Naive B cell (primary cell): ENCODE measurements around the gene ADGRL4. TPM values are rescaled to one million over a fixed set of nuclear protein-coding genes. Genes with fewer than 3 reads are reported as not detected.
"Not testable (repeated sequence)": the region's sequence is repeated elsewhere in the genome, so short reads cannot be mapped to it uniquely, and the experiment has no call there.

Experiments used
- ATAC-seq, 2 donors: fragments of 150-1000 bp; cut with Tn5 transposase; 2 replicates each; pipeline ENCODE4 v1.10.0; 2021; ENCODE audit warnings: low read depth in 2 of 2, mild to moderate bottlenecking in 2 of 2, moderate library complexity in 2 of 2
- DNase-seq: peaks from one replicate; pipeline ENCODE4 v3.0.0; 2022
- H3K27ac Mint-ChIP-seq, 6 donors: one replicate each; pipeline ENCODE4 v1.8.0; 2020 to 2022; ENCODE audit warnings: mild to moderate bottlenecking in 6 of 6, mixed read lengths in 6 of 6, moderate library complexity in 5 of 6, inconsistent platforms in 2 of 6
- H3K27me3 Mint-ChIP-seq, 3 donors: one replicate each; pipeline ENCODE4 v1.8.0; 2021 to 2022; ENCODE audit warnings: mixed read lengths in 3 of 3, mild to moderate bottlenecking in 1 of 3
- H3K36me3 Mint-ChIP-seq, 2 donors: one replicate each; pipeline ENCODE4 v1.8.0; 2020 to 2022; ENCODE audit warnings: mixed read lengths in 2 of 2, inconsistent platforms in 1 of 2, mild to moderate bottlenecking in 1 of 2
- H3K4me1 Mint-ChIP-seq, 3 donors: one replicate each; pipeline ENCODE4 v1.8.0; 2020 to 2022; ENCODE audit warnings: mixed read lengths in 3 of 3, inconsistent platforms in 1 of 3, mild to moderate bottlenecking in 1 of 3, moderate library complexity in 1 of 3
- H3K4me3 Mint-ChIP-seq, 8 donors: one replicate each; pipeline ENCODE4 v1.8.0; 2020 to 2022; ENCODE audit warnings: mild to moderate bottlenecking in 8 of 8, mixed read lengths in 8 of 8, moderate library complexity in 8 of 8, inconsistent platforms in 2 of 8
- H3K9me3 Mint-ChIP-seq, 7 donors: one replicate each; pipeline ENCODE4 v1.8.0; 2020 to 2022; ENCODE audit warnings: mixed read lengths in 7 of 7, mild to moderate bottlenecking in 5 of 7, inconsistent platforms in 2 of 7, moderate library complexity in 1 of 7
- polyA plus RNA-seq, 6 donors: library from polyadenylated mRNA; unstranded; fragments of 300-500 nt; fragmentation: Illumina TruSeq; gene quantifications; one replicate each; pipeline ENCODE4 v1.2.3, GENCODE V29; 2021; ENCODE audit warnings: low read depth in 6 of 6

The ADGRL4 gene
- polyA plus RNA-seq, 6 donors from 2014 or later, result not detected

GRCh38 chr1:78902641-78903040, 103.9 kb downstream of the ADGRL4 start:
- Mint-ChIP-seq H3K9me3 (peaks cover 0 to 5% (median 0%) of the 10 kb centered on the region in 7 donors), H3K36me3 (no peaks in the 10 kb centered on the region), H3K27me3 (no peaks in the 10 kb centered on the region), H3K27ac (no peak overlapping the region), H3K4me3 (no peak overlapping the region), H3K4me1 (no peaks in the 10 kb centered on the region)
- ATAC-seq, result no peak
- DNase-seq, result no peak

DNA sequence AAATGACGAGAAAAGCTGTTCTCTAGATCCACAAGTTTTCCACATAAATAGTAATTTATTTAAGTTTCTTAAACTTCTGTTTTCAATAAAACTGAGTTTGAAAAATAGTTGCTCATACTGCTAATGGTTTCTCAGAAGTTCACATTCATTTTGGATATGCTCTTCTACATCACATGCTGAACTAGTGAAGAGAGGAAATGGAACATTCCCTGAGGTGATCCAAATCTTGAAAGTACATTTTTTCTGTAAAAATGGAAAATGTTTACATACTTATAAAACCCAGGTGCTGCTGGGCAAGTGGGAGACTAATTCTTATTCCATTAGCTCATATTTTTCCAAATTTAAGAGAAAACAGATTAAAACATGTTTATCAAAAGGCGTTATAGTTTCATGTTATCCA, 111.7 kb downstream of the ADGRL4 start:
- Mint-ChIP-seq H3K27ac (no peak overlapping the region), H3K27me3 (no peaks in the 10 kb centered on the region), H3K36me3 (no peaks in the 10 kb centered on the region), H3K4me1 (no peaks in the 10 kb centered on the region), H3K4me3 (no peak overlapping the region), H3K9me3 (peaks cover 0 to 1% (median 0%) of the 10 kb centered on the region in 7 donors)
- DNase-seq, result no peak
- ATAC-seq, result no peak

DNA sequence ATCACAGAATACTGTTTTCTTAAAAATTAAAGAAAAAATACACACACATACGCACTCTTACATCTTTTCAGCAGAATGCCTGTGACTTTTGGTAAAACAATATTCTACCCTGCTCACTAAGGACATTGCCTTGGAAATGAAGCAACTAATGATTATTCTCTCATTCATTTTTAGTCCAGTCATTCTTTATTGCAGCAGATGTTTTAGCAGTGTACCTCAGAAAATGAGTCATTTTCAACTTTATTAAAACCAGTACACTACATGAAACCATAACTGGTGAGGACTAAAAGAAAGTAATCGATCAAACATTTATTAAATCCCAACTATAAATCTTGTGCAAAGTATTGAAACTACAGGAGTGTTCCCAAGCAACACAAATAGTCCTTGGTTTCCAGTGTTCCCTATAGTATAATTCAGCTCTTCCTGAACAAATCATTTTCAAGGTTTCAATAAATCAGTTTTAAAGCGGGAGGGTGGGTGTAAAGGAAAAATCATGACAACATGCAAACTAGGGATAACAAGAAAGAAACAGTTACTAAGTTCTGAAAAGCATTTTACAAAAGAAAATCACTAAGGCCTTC, 114.2 kb downstream of the ADGRL4 start:
- H3K36me3 Mint-ChIP-seq, result no peaks in the 10 kb centered on the region
- H3K27ac Mint-ChIP-seq, result no peak overlapping the region
- DNase-seq, result no peak
- no peak overlapping the region for H3K4me3 Mint-ChIP-seq
- no peak for ATAC-seq
- H3K4me1 Mint-ChIP-seq, result no peaks in the 10 kb centered on the region
- no peaks in the 10 kb centered on the region for H3K27me3 Mint-ChIP-seq
- H3K9me3 Mint-ChIP-seq, result peaks cover 0 to 1% (median 0%) of the 10 kb centered on the region in 7 donors

GRCh38 chr1:78887458-78887857, 119.1 kb downstream of the ADGRL4 start:
- DNase-seq, result no peak
- H3K4me3 Mint-ChIP-seq, result no peak overlapping the region
- no peaks in the 10 kb centered on the region for H3K4me1 Mint-ChIP-seq
- no peak for ATAC-seq
- H3K36me3 Mint-ChIP-seq, result no peaks in the 10 kb centered on the region
- H3K9me3 Mint-ChIP-seq, result peaks cover 0 to 2% (median 0%) of the 10 kb centered on the region in 7 donors
- no peak overlapping the region for H3K27ac Mint-ChIP-seq
- H3K27me3 Mint-ChIP-seq, result no peaks in the 10 kb centered on the region

DNA sequence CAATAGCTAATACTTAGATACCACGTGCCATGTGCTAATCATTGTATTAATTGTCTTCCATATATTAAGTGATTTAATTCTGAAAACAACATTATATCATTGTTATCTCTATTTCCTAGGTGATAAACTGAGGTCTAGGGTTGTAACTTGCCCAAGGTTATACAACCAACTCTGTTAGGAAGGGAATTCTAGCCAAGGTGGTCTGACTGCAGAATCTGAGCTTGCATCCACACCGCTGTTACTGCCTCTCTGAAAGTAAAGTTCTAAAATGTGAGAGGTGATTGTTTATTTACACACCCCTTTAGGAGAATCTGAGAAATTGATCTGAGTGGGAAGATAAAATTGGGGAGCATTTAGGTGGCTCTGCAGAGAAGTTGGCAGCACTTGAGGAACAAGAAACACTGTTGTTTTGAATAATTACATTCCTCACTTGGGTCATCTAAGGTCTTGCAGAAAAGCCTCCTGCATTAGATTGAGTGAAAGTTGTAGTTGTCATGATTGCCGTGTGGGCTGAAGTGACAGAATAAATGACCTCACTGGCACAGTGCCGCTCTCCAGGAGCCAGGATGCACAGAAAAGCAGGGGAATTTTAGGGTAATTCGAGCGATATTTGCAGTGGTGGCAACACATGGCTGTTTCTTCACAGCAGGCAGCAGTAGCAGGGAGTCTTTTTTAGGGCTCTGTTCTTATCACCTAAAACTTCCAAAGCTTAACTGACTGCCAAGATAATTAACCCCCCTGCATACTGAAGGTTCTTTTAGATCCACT, 121.7 kb downstream of the ADGRL4 start:
- Mint-ChIP-seq H3K27ac (no peak overlapping the region), H3K4me1 (no peaks in the 10 kb centered on the region), H3K27me3 (no peaks in the 10 kb centered on the region)

GRCh38 chr1:78880223-78880622, 126.3 kb downstream of the ADGRL4 start:
- Mint-ChIP-seq H3K9me3 (peaks cover 0 to 2% (median 0%) of the 10 kb centered on the region in 7 donors), H3K27ac (no peak overlapping the region), H3K4me1 (no peaks in the 10 kb centered on the region), H3K4me3 (no peak overlapping the region), H3K27me3 (no peaks in the 10 kb centered on the region), H3K36me3 (no peaks in the 10 kb centered on the region)
- DNase-seq, result no peak
- ATAC-seq, result no peak

More for the DNA sequence above, 121.7 kb downstream of the ADGRL4 start:
- DNase-seq, result no peak
- Mint-ChIP-seq H3K4me3 (no peak overlapping the region), H3K9me3 (peaks cover 0 to 4% (median 0%) of the 10 kb centered on the region in 7 donors), H3K36me3 (no peaks in the 10 kb centered on the region)
- ATAC-seq, result no peak

GRCh38 chr1:78875986-78876385, 130.5 kb downstream of the ADGRL4 start:
- peaks cover 0 to 13% (median 0%) of the 10 kb centered on the region in 7 donors for H3K9me3 Mint-ChIP-seq
- not testable (repeated sequence) for H3K4me3 Mint-ChIP-seq, H3K36me3 Mint-ChIP-seq, H3K4me1 Mint-ChIP-seq, DNase-seq, H3K27me3 Mint-ChIP-seq, H3K27ac Mint-ChIP-seq, ATAC-seq

- H3K27me3 Mint-ChIP-seq, H3K4me1 Mint-ChIP-seq, H3K36me3 Mint-ChIP-seq, H3K27ac Mint-ChIP-seq, ATAC-seq, DNase-seq: not testable (repeated sequence)
- Mint-ChIP-seq H3K9me3 (peaks cover 0 to 13% (median 0%) of the 10 kb centered on the region in 7 donors), H3K4me3 (peak overlapping the region in 1 of 8 donors; percentile 48)
Measured at GRCh38 chr1:78872801-78873200, 133.7 kb downstream of the ADGRL4 start.

DNA sequence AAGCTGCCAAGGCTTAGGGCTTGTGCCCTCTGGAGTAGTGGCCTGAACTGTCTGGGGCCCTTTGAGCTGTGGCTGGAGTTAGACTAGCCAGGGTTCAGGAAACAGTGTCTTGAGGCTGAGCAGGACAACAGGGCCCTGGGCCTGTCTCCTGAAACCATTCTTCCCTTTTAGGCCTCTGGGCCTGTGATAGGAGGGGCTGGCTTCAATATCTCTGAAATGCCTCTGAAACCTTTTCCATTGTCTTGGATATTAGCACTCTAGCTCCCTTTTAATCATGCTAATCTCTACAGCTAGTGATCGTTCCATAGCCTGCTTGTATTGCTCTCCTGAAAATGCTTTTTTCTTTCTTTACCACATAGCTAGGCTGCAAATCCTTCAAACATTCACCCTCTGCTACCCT, 135.3 kb downstream of the ADGRL4 start:
- ATAC-seq (no peak), DNase-seq (no peak)
- no peak overlapping the region for H3K27ac Mint-ChIP-seq
- peaks cover 0 to 13% (median 0%) of the 10 kb centered on the region in 7 donors for H3K9me3 Mint-ChIP-seq
- H3K4me1 Mint-ChIP-seq, result no peaks in the 10 kb centered on the region
- no peak overlapping the region for H3K4me3 Mint-ChIP-seq
- H3K27me3 Mint-ChIP-seq, result no peaks in the 10 kb centered on the region
- H3K36me3 Mint-ChIP-seq, result no peaks in the 10 kb centered on the region

DNA sequence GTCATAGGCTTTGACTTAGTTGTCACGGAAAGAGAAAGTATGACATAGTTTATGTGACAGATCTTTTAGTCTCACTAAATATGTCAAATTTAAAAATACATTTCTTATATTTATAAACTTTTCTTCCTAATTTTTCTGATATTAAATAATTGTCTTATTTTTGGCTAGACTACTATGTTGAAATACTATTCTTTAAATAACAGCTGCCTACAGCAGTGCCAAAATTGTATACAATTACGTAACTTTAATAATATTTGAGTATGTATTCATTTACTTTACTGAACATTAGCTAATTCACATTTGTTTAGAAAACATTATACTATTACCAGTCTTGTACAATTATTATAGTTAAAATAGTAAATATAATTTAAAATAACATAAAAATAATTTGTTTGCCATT, 137.4 kb downstream of the ADGRL4 start:
- no peaks in the 10 kb centered on the region for H3K4me1 Mint-ChIP-seq
- ATAC-seq, result no peak
- no peak overlapping the region for H3K4me3 Mint-ChIP-seq
- no peaks in the 10 kb centered on the region for H3K36me3 Mint-ChIP-seq
- peaks cover 0 to 13% (median 1%) of the 10 kb centered on the region in 7 donors for H3K9me3 Mint-ChIP-seq
- H3K27me3 Mint-ChIP-seq, result no peaks in the 10 kb centered on the region
- no peak for DNase-seq
- H3K27ac Mint-ChIP-seq, result no peak overlapping the region

- Mint-ChIP-seq H3K27ac (no peak overlapping the region), H3K4me3 (no peak overlapping the region), H3K9me3 (peaks cover 0 to 2% (median 0%) of the 10 kb centered on the region in 7 donors), H3K4me1 (no peaks in the 10 kb centered on the region), H3K27me3 (no peaks in the 10 kb centered on the region), H3K36me3 (no peaks in the 10 kb centered on the region)
- no peak for ATAC-seq
- no peak for DNase-seq
Measured at GRCh38 chr1:78864175-78864574, 142.4 kb downstream of the ADGRL4 start.

DNA sequence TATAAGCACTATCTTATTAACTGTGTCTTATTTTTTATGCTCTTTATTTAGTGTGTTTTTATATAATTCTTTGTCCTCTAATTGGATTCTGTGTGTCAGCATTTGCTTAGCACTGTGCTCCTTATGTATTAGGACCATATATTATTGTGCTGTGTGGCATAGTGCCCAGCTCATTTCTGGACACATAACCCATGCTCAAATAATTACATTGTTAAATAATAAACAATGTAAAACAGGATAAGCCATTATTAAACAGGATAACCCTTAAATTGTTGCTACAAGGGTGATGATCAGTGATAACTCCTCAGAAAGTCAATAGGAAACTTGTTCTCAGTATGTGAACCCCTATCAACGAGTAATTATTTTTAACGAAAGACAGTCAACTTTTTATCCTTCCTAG, 150.4 kb downstream of the ADGRL4 start:
- no peaks in the 10 kb centered on the region for H3K4me1 Mint-ChIP-seq
- DNase-seq (no peak), ATAC-seq (no peak)
- peaks cover 0 to 12% (median 3%) of the 10 kb centered on the region in 7 donors for H3K9me3 Mint-ChIP-seq
- H3K4me3 Mint-ChIP-seq, result no peak overlapping the region
- no peaks in the 10 kb centered on the region for H3K36me3 Mint-ChIP-seq
- H3K27me3 Mint-ChIP-seq, result peaks cover 0 to 4% (median 0%) of the 10 kb centered on the region in 3 donors
- no peak overlapping the region for H3K27ac Mint-ChIP-seq

DNA sequence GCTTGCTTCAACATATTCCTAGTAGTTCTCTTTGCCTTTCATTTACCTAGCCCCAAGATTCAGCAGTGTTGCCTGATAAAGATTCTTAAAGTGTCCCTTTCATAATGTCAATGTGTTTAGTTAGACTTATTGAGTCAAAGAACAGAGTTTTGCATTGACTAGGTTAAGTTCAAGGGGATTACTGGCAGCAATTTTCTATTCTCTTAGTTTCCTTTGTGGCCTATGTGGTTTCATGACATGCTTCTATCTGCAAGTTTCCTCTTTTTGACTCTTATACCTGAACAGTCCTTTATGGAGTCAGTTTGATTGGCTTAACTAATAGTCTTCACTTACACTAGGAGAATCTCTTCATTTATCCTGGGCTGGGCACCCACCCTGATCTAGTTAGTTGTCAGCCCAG, 151.3 kb downstream of the ADGRL4 start:
- no peak for DNase-seq
- no peak overlapping the region for H3K27ac Mint-ChIP-seq
- H3K36me3 Mint-ChIP-seq, result no peaks in the 10 kb centered on the region
- H3K4me3 Mint-ChIP-seq, result no peak overlapping the region
- peaks cover 0 to 12% (median 3%) of the 10 kb centered on the region in 7 donors for H3K9me3 Mint-ChIP-seq
- peaks cover 0 to 4% (median 0%) of the 10 kb centered on the region in 3 donors for H3K27me3 Mint-ChIP-seq
- no peaks in the 10 kb centered on the region for H3K4me1 Mint-ChIP-seq
- no peak for ATAC-seq

- H3K27me3 Mint-ChIP-seq, result peaks cover 0 to 4% (median 0%) of the 10 kb centered on the region in 3 donors
- DNase-seq, result no peak
- H3K4me1 Mint-ChIP-seq, result no peaks in the 10 kb centered on the region
- ATAC-seq, result no peak
- H3K4me3 Mint-ChIP-seq, result no peak overlapping the region
- peaks cover 0 to 12% (median 3%) of the 10 kb centered on the region in 7 donors for H3K9me3 Mint-ChIP-seq
- H3K36me3 Mint-ChIP-seq, result no peaks in the 10 kb centered on the region
- H3K27ac Mint-ChIP-seq, result no peak overlapping the region
Measured at GRCh38 chr1:78854556-78854955, 152.0 kb downstream of the ADGRL4 start.
